Vein endothelial cell (primary cell): Measurements from ENCODE around the gene PDX1. TPM values are rescaled to one million over a fixed set of nuclear protein-coding genes. Genes with fewer than 3 reads are reported as not detected.

Experiments
- small RNA-seq: library from RNA; depleted of rRNA; stranded (forward); fragments of <200 nt; gene quantifications from one replicate; pipeline ENCODE3, GENCODE V24; 2012
- total RNA-seq: library from RNA; depleted of rRNA; stranded (reverse); fragments of >200 nt; gene quantifications from 2 replicates; pipeline ENCODE4 v1.2.3, GENCODE V29; 2012

The PDX1 gene
- not detected in 2 replicates for total RNA-seq

GRCh38 chr13:27919934-27920676 is at the start of gene PDX1:
PDX1 (plus strand) TSS chr13:27920000; CDS start chr13:27920139, 139 bp downstream.

GRCh38 chr13:27969082-27969865 is 49.5 kb downstream of the PDX1 start, which contains the start of gene CDX2:
CDX2 (minus strand) TSS chr13:27969315; CDS start chr13:27969006, 309 bp downstream.

Small RNAs within 50 kb of the gene (small RNA-seq; reads per million reads assigned to genes)
- not detected for gene ATP5F1EP2

Other genes starting within 250 kb of the PDX1 start
- not detected in 2 replicates for gene GSX1, start 127.5 kb upstream of the PDX1 start, total RNA-seq
- gene CDX2, start 49.3 kb downstream of the PDX1 start, total RNA-seq, result not detected in 2 replicates
- not detected in 2 replicates for gene URAD, start 68.7 kb downstream of the PDX1 start, total RNA-seq
- gene FLT3, start 180.6 kb downstream of the PDX1 start, total RNA-seq, result not detected in 2 replicates
- gene PAN3, start 218.5 kb downstream of the PDX1 start, total RNA-seq, result 25.8 and 31.8 TPM in 2 replicates